HT-29 (cell line): ENCODE data around the gene TMTC2. TPM values are rescaled to one million over a fixed set of nuclear protein-coding genes. Genes with fewer than 3 reads are reported as not detected.
"Not testable (repeated sequence)": the region's sequence is repeated elsewhere in the genome, so short reads cannot be mapped to it uniquely, and the experiment has no call there.

ENCODE experiments used
- DNase-seq: peaks from one replicate; pipeline ENCODE4 v3.0.0-alpha.2; 2015; ENCODE audit warnings: low spot score
- total RNA-seq: library from RNA; depleted of rRNA; stranded (reverse); fragments of >200 nt; shearing (Covaris generic); gene quantifications from 2 replicates; pipeline ENCODE4 v1.2.3, GENCODE V29; 2014

Gene TMTC2
- total RNA-seq, 1 experiment from 2014 or later: 18.2 TPM

DNA sequence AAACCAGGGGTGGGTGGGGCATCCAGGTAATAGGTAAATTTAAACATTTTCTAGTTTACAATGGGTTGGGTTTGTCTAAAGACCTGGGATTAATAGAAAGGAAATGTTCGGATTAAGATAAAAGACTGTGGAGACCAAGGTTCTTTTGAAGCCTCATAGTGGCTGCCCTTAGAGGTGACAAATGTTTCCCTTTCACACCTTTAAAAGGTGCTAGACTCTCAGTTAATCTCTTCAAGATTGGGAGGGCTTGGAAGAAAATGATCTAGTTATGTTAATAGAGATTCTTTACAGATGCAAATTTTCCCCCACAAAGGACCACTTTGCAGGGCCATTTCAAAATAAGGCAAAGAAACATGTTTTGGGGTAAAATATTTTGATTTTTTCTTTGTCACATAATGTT is 39.0 kb downstream of the TMTC2 start:
- DNase-seq: no peak

DNA sequence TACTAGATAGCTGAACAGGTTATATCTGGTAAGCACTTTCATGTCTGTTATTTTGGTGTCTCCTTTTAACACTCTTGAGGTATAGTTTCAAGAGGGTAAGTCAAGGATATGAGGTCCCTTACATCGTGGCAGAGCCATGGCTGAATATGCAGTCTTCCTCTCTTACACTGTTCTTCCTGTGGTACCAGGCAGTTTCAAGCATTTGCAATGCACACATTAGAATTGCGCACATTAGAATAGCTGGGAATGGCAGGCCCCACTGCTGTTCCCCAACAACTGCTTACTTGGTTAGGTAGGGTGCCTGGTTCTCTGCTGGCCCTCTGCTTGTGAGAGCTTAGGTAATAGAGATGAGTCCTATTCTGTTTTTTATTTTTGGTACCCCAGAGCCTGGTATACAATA is 41.2 kb downstream of the TMTC2 start:
- DNase-seq: no peak

DNA sequence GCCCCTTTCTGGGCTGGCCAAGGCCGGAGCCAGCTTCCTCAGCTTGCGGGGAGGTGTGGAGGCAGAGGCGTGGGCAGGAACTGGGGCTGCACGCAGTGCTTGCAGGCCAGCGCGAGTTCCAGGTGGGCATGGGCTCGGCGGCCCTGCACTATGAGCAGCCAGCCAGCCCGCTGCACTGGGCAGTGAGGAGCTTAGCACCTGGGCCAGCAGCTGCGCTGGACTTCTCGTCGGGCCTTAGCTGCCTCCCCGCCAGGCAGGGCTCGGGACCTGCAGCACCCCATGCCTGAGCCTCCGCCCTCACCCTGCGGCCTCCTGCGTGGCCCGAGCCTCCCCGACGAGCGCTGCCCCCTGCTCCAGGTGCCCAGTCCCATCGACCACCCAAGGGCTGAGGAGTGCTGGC is 42.0 kb downstream of the TMTC2 start:
- no peak for DNase-seq

DNA sequence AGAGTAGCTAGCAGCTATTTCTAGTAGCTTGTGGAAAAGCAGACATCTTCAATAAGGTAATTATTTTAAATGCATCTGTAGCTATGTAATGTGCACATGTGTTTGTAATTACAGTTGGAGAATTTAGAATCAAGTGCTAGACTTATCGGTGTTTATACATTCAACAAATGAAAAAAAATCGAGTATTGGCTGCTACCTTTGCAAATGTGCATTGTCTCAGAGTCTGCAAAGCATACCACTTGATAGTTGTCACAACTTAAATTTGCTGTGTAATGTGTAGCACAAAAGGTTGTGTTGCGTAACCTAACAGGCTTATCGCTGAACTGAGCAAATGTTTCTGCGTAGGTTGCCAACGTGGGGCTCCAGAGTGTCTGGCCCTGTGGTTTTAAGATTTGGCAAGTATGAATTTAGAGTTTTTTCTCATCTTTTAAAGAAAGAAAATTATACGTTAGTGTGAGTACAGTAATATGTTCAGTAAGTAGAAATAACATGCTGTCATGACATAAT is 44.3 kb downstream of the TMTC2 start:
- no peak for DNase-seq

DNA sequence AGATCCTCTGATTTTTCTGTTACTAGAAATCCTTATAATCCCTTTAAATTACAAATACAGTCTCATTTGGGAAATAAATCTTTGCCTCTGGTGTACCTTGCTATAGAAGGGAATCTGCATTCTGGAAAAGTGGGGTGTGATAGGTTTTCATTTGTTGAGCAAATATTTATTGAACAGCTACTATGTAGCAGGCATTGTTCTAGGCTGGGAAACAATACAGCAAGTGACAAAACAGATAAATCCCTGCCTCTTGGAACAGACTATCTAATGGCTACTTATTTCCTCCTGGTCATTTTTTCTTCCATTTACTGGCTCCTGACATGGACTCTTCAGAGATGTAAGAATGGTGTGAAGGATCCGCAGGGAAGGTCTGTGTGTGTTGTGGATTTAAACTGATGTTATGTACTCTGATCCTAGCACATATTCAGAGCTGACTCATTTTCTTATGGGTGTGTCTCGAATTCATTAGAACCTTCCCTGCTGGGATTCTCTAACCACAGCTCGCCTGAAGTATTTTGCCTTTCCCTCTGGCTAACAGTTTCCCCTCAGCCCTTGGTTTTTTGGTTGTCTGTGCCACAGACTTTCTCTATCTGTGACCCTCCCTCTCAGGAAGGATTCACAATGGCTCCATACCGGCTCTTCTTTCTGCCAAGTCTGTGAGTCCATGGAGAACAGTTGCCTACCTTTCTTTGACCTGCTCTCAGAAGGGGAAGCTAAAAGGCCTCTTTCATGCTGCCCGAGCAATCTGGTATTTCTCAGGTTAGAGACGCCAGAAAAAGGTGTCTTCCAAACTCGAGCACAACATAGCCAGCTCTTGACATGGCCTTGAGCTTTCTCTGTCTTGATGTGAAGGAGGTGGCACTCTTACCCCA is 53.7 kb downstream of the TMTC2 start:
- DNase-seq: peak; percentile 26

DNA sequence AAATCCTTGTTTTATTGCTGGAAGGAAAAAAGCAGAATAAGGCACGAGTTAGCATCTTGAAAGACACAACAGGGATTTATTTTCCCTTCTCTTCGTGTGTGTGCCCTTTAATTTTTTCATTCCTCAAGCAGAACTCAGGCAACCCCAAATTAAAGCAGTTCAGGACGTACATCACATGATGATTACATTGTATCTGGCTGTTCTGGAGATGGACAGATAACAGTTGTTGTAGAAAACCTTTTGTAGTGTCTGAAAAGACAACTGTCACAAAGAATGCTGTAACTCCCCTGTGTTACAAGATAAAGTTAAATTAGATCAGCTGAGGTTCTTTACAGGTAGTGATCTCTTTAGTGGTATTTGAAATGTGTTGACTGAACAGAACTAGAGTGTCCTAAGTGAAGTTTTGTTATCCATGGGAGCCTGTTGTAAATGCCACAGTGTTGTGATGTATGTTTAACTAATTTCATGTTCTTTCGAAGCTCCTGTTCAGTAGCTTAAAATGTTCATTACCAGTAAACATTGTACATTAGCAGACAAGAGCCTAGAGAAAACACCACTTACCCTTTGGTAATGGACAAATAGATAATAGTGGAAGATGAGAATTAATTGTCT is 58.5 kb downstream of the TMTC2 start:
- no peak for DNase-seq

DNA sequence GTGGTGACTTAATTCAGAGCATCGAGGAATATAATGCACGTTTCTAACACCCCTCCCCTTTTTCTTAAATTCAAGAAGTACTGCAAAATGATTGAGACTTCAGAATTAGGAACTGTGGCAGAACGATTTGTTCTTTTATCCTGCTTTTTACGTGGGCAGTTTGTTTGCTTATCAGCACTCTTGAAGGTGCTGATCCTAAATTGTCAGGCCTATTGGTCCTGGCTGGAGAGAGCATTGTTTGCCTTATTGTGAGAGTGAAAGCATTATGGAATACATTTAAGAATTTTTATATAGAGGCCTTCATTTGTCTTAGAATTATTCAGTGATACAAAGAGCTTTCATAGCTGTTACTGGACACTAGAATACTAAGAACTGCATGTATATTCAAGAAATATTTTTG is 59.1 kb downstream of the TMTC2 start:
- DNase-seq: no peak

DNA sequence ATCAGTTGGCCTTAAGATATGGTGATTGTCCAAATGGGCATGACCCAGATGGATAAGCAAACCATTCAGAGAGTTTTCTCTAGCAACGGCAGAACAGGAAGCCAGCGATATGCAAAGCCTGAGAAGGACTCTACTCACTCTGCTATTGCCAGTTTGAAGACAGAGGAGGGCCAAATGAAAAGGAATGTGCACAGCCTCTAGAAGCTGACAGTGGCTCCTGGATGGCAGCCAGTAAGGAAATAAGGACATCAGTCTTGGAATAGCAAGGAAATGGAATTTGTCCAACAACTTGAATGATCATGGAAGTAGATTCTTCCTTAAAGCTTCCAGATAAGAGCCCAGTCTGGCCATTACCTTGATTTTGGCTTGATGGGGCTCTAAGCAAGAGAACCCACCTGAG is 60.0 kb downstream of the TMTC2 start:
- peak; percentile 52 for DNase-seq

DNA sequence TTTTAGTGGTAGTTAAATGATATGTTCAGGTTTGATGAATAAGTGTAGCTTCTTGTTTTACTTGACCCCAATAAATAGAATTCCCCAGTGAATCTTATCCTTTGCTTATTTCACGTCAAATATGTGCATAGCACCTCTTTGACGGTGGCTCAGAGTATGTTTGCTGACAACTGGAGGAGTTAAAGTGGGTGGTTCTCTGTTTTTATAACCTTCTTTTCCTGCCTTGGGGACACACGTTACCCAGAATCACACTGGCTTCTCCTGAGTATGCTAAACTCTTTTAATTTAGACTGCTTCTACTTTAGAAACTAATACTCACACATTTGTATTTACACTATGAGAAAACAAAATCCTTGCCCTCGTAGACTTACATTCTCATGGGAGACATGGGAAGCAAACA is 62.3 kb downstream of the TMTC2 start:
- no peak for DNase-seq

DNA sequence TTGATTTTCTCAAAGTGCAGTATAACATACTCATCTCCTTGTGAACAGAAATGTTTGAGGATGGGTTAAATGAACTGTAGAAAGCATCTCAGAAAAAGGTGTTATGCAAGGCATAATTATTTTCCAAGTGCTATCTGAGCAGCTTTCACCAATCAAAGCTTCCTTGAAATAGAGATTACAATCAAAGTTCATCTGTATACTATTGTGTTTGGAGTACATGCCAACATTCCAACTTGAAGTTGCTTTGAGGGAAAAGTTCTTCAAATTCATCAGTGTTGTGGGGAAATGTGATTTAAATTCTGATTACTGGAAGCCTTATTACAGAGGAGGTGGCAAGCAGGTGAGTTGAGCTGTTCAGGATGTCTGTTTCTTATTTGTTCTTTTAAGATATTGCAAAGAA is 68.2 kb downstream of the TMTC2 start:
- DNase-seq: no peak

DNA sequence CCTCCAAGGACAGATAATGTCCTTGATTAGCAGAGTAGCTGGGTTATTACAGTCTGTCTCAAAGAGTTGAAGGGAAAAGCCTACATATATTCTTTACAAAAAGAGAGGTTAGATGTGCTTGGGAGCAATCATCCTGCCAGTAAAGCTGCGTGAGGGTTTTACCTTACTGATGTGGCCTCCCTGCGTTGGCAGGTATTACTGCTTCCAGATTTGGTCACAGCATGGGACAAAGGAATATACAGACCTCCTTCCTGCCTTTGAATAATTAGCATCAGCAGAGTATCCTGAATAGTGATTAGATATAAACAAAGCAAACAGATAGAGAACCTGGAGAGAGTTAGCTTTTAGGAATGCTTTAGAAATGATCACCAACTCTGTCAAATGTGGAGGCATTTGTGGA is 69.6 kb downstream of the TMTC2 start:
- no peak for DNase-seq

DNA sequence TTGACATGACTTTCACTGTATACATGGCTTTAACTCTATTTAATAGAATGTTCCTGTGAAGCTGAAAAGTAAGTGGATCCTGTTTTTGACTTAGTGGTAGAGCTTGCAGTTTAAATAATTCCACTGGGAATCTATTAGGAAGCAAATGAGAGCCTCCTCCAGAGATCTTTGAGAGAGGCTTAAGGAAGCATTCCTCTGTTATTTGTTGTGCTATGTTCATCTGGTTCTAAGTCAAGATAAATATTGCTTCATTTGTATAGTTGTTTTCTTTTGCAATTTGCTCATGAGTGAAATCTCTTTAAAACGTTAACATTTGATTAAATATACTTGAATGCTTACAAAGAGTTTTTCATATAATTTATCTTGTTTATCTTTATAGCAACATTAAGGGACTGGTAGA is 70.4 kb downstream of the TMTC2 start:
- no peak for DNase-seq

DNA sequence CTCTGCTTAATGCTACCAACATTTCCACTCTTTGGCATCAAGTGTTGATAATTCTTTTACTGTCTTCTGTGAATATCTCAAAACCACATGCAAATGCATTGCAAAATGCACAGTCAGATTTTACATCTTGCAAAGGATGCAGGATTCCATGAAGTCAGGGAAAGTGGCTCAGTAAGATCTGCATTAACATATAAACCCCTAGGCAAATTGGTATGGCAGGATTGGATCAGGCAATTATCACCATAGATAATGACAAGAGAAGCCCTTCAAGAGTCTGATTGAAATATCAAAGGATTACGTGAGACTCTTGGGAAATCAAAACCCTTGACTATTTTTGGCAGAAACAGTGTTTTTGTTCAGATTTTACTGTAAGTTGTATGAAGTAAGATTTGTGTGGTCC is 71.0 kb downstream of the TMTC2 start:
- no peak for DNase-seq

DNA sequence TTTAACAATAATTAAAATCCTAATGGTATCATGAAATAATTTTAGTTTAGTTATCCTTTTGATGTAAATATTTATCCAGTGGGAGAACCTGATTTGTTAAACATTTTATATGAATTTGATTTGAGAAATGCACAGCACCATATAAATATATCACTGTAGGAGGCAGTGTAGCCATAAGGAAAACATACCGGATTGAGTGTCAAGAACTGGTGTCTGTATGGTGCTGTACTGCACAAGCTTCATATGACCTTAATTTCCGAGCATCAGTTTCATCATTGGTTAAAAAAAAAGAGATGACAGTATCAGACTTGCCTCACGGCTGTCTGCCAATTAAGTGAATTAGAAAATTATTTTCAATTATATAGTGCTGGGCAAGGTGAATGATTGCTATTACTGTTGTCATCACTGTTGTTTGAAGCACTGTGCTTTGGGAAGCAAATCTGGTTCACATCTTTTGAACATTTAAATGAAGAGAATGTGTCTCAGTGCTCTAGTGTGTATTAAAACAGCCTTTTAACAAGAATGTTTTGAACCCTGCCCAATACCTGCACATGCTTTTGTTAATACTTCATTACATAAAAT is 72.1 kb downstream of the TMTC2 start:
- no peak for DNase-seq

DNA sequence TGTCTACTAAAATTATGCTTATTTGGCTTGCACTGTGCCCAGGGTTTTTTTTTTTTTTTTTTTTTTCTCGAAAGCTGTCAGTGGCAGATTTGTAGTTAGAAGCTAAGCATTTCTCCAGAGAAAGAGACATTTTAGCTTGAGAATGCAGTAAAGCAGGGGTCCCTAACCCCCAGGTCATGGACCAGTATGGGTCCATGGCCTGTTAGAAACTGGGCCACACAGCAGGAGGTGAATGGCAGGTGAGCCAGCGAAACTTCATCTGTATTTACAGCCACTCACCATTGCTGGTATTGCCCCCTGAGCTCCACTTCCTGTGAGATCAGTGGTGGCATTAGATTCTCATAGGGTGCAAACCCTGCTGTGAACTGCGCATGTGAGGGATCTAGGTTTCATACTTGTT is 73.7 kb downstream of the TMTC2 start:
- DNase-seq: no peak

DNA sequence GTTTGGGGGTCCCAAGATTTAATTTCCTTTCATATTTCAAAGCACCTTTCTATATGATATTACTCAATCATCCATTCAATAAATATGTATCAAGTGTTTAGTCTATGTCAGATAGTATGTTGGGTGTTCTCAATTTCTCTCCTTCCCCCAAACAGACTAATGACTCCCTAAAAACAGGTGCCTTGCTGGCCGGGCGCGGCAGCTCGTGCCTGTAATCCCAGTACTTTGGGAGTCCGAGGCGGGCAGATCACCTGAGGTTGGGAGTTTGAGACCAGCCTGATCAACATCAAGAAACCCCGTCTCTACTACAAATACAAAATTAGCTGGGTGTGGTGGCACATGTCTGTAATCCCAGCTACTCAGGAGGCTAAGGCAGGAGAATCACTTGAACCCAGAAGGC is 78.5 kb downstream of the TMTC2 start:
- DNase-seq: not testable (repeated sequence)

DNA sequence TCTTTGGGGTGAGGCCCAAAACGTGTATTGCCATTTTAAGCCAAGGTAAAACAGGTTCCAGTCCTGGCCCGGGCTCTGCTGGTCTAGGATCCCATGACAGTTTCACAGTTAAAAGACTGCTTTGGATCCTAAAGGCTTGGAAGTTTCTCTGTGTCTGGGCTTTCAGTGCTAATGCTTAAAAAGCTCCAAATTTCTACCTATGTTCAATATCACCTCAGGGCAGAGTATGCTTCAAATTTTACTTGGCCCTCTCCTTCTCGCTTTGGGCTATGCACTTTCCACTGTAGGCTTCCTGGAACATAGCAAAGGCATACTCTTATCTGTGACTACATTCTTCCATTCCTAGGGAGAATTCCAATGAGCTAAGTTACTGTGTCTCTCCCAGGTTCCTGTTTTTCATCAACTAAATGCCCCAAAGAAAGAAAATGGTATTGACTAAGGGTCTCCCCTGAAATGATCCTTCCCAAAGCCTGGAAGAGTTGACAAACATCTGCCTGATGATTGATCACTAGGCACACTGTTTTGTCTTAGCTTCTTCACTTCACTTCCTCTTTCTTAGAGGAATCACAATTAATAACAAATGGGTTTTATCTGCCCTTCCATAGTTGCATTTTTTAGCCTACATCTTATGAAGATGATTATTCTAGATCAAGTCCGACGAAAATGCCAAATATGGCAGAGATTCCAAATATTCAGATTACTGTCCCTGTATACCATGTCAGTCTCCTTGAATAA is 79.4 kb downstream of the TMTC2 start:
- no peak for DNase-seq

DNA sequence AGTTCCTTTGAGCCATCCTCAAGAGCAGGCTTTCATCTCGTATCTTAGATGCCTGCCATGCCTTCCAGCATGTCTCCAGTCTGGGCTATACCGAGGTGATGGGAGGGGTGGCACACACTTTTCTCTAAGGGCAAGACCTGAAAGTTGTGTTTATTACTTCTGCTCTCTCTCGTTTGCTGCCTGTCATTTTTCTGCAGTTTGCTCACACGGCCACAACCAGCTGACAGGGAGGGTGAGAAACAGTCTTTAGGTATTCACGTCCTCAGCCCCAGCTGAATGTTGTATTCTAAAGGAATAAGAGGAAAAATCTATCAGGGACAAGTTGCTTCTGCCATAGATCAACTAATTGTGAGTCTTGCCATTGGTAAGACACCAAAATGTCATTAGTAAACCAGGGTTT is 88.0 kb downstream of the TMTC2 start:
- no peak for DNase-seq

DNA sequence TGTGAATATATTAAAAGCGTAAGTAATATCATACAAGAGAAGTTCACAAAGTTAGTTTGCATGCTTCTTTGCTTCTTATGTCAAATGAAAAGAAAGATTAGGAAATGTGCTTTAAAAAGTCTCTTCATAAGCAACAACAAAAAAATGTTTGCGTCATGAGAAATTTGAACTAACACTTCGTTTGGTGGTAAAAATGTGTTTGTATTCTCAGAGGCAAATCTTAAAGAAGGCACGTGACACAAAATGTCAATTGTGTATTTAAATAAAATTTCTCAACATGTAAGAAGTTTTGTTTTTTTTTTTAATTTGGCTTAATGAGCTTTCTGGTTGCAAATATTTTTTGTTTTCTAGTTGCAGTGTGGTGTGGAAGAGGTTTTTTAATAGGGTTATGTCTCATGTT is 93.8 kb downstream of the TMTC2 start:
- no peak for DNase-seq

DNA sequence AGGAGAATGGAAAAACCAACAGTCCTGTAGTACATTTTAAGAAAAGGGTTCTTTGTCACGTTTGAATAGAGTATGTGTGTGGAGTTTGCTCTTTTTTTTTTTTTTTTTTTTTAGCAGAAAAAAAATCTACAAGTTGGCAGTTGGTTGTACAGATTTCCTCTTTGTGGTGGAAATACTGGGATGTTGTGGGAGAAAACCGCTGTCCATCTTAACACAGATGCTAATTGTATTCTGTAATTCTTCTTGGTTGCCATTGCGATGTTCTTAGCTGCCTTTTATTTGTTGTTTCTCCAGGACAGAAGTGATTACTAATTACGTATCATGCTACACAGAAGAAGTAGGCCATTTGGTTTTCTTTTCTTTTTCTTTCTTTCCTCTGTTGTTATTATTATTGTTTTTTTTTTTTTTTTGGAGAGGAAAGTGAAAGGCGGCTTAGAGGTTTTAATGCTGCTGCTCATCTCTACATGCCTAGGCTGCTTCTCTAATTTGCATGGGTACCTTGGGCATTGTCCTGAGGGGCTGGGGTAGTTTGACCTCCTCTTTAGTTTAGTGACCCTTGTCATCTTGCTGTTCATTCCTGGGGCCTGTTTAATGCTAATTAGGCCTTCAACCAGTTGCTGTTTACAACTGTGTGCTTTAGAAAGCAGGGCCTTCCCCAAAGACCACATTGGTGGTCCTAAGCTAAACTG is 94.7 kb downstream of the TMTC2 start:
- no peak for DNase-seq

DNA sequence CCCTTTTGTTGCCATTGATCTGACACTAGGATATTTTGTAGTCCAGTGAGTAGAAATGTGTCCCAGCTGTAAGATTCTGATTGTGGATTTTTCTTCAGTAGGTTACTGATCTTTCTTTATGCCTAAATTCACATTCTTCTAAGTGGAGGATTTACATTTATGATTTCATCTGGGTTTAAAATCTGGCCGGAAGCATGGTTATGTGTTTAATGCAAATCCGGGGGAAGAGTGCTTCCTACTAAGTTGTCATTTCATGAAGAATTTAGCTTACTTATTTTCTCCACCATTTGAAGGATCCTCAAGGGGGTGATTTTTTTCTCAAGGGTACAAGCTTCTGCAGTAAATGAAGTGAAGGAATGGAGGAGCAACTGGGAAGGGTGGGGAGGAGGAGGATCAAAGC is 96.7 kb downstream of the TMTC2 start:
- no peak for DNase-seq

DNA sequence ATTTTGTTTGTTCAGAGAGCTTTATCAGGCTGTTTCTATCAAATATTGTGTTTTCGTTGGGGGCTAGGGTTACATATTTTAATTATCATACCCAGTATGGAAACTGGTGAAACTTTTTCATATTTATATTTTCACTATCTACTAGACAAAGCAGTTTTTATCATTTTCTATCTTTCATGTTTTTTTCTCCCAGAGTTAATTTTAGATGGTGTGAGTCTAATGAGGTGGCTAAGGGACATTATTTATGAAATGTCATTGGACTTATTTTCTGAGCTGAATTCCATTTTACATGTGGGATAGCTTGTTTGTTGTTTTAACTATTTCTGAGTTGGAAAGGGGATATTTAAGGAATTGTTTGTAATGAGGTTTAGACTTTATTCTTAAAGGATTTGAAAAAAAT is 100.3 kb downstream of the TMTC2 start:
- DNase-seq: no peak
